Hepatocyte (in vitro differentiated cells): ENCODE data around the gene ELSPBP1. TPM values are rescaled to one million over a fixed set of nuclear protein-coding genes. Genes with fewer than 3 reads are reported as not detected.
A peak's percentile ranks its signal among the peaks of the same experiment; 100 is the strongest.
"Not testable (repeated sequence)": the region's sequence is repeated elsewhere in the genome, so short reads cannot be mapped to it uniquely, and the experiment has no call there.

Experiments
- DNase-seq: peaks from one replicate; pipeline ENCODE4 v3.0.0-alpha.2; 2016; ENCODE audit warnings: low spot score
- H2AFZ ChIP-seq: fragments of 200-600 bp; sonication (generic); 2 replicates; pipeline ENCODE4 v1.6.0; 2016; ENCODE audit warnings: antibody characterized with exemption, mild to moderate bottlenecking
- H3K27ac ChIP-seq: fragments of 200-600 bp; sonication (generic); 2 replicates; pipeline ENCODE4 v1.5.1; 2016; ENCODE audit warnings: mild to moderate bottlenecking
- H3K27me3 ChIP-seq: fragments of 200-600 bp; sonication (generic); 2 replicates; pipeline ENCODE4 v1.6.1; 2016
- H3K36me3 ChIP-seq: fragments of 200-600 bp; sonication (generic); replicated peaks from 2 replicates; pipeline ENCODE4 v1.5.1; 2016; ENCODE audit warnings: low read depth; ENCODE audit not compliant: insufficient read depth
- H3K4me1 ChIP-seq: fragments of 200-600 bp; sonication (generic); 2 replicates; pipeline ENCODE4 v1.5.1; 2016; ENCODE audit warnings: mild to moderate bottlenecking, moderate library complexity; ENCODE audit not compliant: insufficient read depth
- H3K4me2 ChIP-seq: fragments of 200-600 bp; sonication (generic); 2 replicates; pipeline ENCODE4 v1.6.0; 2016
- H3K4me3 ChIP-seq: fragments of 200-600 bp; sonication (generic); 2 replicates; pipeline ENCODE4 v1.5.1; 2016; ENCODE audit warnings: mild to moderate bottlenecking
- H3K79me2 ChIP-seq: fragments of 200-600 bp; sonication (generic); 2 replicates; pipeline ENCODE4 v1.6.0; 2017; ENCODE audit warnings: mild to moderate bottlenecking
- H3K9me2 ChIP-seq: fragments of 200-600 bp; sonication (generic); replicated peaks from 2 replicates; pipeline ENCODE4 v1.6.0; 2017; ENCODE audit warnings: mild to moderate bottlenecking; ENCODE audit not compliant: insufficient read depth
- H3K9me3 ChIP-seq: fragments of 200-600 bp; sonication (generic); 2 replicates; pipeline ENCODE4 v1.5.1; 2016; ENCODE audit warnings: low read depth, mild to moderate bottlenecking
- H4K20me1 ChIP-seq: fragments of 200-600 bp; sonication (generic); 2 replicates; pipeline ENCODE4 v1.6.0; 2016; ENCODE audit warnings: mild to moderate bottlenecking; ENCODE audit not compliant: insufficient read depth, poor library complexity, severe bottlenecking
- EZH2 ChIP-seq: fragments of 200-600 bp; sonication (generic); IDR thresholded peaks from 2 replicates; pipeline ENCODE4 v1.6.1; 2016; ENCODE audit warnings: antibody characterized with exemption, mild to moderate bottlenecking, borderline replicate concordance
- EZH2phosphoT487 ChIP-seq: fragments of 200-600 bp; sonication (generic); IDR thresholded peaks from one replicate; pipeline ENCODE4 v1.6.1; 2018; ENCODE audit warnings: antibody characterized with exemption, mild to moderate bottlenecking, low read depth, moderate library complexity; ENCODE audit not compliant: unreplicated experiment, severe bottlenecking
- WGBS: methylation state at CpG from one replicate; pipeline ENCODE4 v1.1.6; 2016; ENCODE audit warnings: low lambda C conversion rate; ENCODE audit errors: missing lambda C conversion rate; 5-methylcytosine and 5-hydroxymethylcytosine counted together
- polyA plus RNA-seq: library from polyadenylated mRNA; unstranded; fragments of >200 nt; fragmentation: Nextera tagmentation; extraction: Ambion mirVana; gene quantifications from 2 replicates; pipeline ENCODE4 v1.2.1, GENCODE V29; 2016
- total RNA-seq: library from RNA; depleted of rRNA; stranded (reverse); fragments of >200 nt; gene quantifications from 2 replicates; pipeline ENCODE4 v1.2.3, GENCODE V29; 2014
- TF ChIP-seq, protein P1 (sequence below): fragments of 200-600 bp; sonication (generic); IDR thresholded peaks from 2 replicates; pipeline ENCODE4 v1.5.1; 2016; ENCODE audit warnings: antibody characterized with exemption, mild to moderate bottlenecking; ENCODE audit not compliant: poor library complexity

The ELSPBP1 gene
- total RNA-seq (1.0 and 2.4 TPM in 2 replicates), polyA plus RNA-seq (0.28 and 1.9 TPM in 2 replicates)

DNA sequence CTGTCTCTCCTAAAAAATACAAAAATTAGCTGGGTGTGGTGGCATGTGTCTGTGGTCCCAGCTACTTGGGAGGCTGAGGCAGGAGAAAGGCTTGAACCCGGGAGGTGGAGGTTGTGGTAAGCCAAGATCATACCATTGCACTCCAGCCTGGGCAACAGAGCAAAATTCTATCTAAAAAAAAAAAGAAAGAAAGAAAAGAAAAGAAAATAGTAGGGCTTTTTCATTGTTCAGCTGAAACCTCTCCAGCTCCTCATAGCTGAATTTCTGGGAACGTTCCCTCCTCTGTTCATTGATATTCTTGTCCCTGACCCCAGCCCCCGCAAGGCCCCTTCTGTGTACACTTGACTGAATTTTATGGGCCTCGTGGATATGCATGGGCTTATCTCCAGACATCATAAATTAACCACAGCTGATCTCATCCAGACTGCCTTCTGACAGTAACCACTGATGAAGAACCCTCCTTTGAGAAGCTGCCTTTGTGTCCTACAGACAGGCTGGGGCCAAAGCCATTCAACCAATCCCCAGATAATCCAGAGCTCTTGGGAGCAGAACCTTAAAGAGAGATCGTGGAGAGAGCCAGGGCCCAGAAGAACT lies at the start of gene ELSPBP1:
ELSPBP1 (plus strand) TSS at position 424 of the 594 bp plus-strand sequence. CDS start 14,036 bp downstream, outside the sequence.
- TF ChIP-seq EZH2phosphoT487, result no peak
- no peak for TF ChIP-seq EZH2
- TF ChIP-seq, protein P1, sequence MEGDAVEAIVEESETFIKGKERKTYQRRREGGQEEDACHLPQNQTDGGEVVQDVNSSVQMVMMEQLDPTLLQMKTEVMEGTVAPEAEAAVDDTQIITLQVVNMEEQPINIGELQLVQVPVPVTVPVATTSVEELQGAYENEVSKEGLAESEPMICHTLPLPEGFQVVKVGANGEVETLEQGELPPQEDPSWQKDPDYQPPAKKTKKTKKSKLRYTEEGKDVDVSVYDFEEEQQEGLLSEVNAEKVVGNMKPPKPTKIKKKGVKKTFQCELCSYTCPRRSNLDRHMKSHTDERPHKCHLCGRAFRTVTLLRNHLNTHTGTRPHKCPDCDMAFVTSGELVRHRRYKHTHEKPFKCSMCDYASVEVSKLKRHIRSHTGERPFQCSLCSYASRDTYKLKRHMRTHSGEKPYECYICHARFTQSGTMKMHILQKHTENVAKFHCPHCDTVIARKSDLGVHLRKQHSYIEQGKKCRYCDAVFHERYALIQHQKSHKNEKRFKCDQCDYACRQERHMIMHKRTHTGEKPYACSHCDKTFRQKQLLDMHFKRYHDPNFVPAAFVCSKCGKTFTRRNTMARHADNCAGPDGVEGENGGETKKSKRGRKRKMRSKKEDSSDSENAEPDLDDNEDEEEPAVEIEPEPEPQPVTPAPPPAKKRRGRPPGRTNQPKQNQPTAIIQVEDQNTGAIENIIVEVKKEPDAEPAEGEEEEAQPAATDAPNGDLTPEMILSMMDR, result no peak
- peak within 1 kb of the TSS; percentile 25 for H3K4me2 ChIP-seq

DNA sequence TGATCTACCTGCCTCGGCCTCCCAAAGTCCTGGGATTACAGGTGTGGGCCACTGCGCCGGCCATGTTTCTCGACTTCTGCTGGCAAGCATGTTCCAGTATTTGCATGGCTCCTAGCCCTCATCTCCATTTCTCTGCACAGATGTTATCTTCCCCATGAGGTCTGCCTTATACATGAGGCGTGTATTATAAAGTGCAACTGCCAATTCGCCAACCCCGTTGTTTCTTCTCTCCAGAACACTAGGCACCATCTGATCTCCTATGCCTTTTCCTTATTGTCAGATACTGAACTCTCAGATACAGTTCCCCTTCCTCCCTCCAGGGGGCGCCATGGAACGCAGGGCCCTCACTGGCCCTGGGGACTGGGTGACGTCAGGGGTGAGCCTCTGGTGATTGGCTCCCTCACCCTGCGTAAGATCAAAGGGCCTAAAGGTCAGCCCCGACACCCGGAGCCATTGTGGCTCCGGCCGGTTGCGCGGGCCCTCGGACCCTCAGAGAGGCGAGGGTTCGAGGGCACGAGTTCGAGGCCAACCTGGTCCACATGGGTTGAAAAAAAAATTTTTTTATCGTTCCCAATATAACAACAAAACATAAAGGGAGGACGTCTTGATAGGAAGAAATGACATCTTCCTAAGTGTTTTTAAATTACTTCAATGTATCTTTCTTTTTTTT lies 44.4 kb upstream of the ELSPBP1 start:
- not testable (repeated sequence) for H3K9me2 ChIP-seq, H3K9me3 ChIP-seq, H3K27ac ChIP-seq, H2AFZ ChIP-seq, H3K4me1 ChIP-seq, H3K4me2 ChIP-seq, DNase-seq, H3K4me3 ChIP-seq, H3K36me3 ChIP-seq, H3K27me3 ChIP-seq, H4K20me1 ChIP-seq, H3K79me2 ChIP-seq
- whole genome bisulfite sequencing, result 83% methylated on average over 24 of the region's 24 CpGs
- TF ChIP-seq, protein P1, result peak; percentile 21

More for the DNA sequence above, at the start of gene ELSPBP1:
- Histone ChIP-seq H3K4me3 (no peak within 1 kb of the TSS), H3K9me3 (no peaks in the 10 kb centered on the region), H4K20me1 (no peaks in the 10 kb centered on the region), H3K36me3 (no peaks in the 10 kb centered on the region), H3K9me2 (no peaks in the 10 kb centered on the region), H2AFZ (no peak within 1 kb of the TSS), H3K4me1 (peaks cover 3% of the 10 kb centered on the region), H3K27ac (no peak within 1 kb of the TSS), H3K79me2 (no peaks in the 10 kb centered on the region), H3K27me3 (peaks cover 5% of the 10 kb centered on the region)
- 45% methylated on average over 5 of the region's 5 CpGs for WGBS
- peak; percentile 33 for DNase-seq

DNA sequence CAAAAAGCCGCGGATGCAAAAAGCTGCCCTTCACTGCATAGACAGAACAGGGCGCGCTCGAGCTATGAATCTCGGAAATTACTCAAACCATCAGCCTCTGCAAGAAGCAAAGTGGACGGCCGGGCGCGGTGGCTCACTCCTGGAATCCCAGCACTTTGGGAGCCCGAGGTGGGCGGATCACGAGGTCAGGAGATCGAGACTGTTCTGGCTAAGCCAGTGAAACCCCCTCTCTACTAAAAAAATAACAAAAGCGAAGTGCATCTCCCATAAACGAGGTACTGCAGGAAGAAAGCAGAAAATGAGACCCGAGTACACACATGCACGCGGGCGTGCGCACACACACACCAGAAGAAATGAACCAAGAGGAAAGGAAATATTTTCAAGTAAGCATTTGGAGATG lies 42.3 kb upstream of the ELSPBP1 start:
- not testable (repeated sequence) for H3K9me2 ChIP-seq, H3K4me2 ChIP-seq, H4K20me1 ChIP-seq, H3K36me3 ChIP-seq, H2AFZ ChIP-seq, H3K27me3 ChIP-seq, H3K4me3 ChIP-seq, H3K9me3 ChIP-seq, DNase-seq, H3K4me1 ChIP-seq, H3K79me2 ChIP-seq, H3K27ac ChIP-seq
- WGBS, result no CpG with 5 or more reads among the region's 21 CpGs

DNA sequence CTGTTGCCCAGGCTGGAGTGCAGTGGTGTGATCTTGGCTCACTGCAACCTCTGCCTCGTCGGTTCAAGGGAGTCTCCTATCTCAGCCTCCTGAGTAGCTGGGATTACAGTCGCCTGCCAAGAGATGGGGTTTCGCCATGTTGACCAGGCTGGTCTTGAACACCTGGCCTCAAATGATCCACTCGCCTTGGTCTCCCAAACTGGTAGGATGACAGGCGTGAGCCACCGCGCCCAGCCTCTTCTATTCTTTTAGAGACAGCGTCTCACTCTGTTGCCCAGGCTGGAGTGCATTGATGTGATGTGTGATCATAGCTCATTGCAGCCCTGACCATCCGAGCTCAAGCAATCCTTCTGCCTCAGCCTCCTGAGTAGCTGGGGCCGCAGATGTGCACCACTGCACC lies 38.5 kb upstream of the ELSPBP1 start:
- not testable (repeated sequence) for H3K4me3 ChIP-seq, H3K27ac ChIP-seq, H4K20me1 ChIP-seq, DNase-seq, H3K4me1 ChIP-seq, H3K36me3 ChIP-seq, H3K27me3 ChIP-seq, H3K4me2 ChIP-seq, H2AFZ ChIP-seq, H3K9me2 ChIP-seq, H3K79me2 ChIP-seq, H3K9me3 ChIP-seq
- 93% methylated on average over 7 of the region's 11 CpGs for WGBS
